Peyer's patch (tissue), 4 donors: ENCODE measurements around the gene RILPL2. TPM values are rescaled to one million over a fixed set of nuclear protein-coding genes. Genes with fewer than 3 reads are reported as not detected.
A peak's percentile ranks its signal among the peaks of the same experiment; 100 is the strongest.
"Not testable (repeated sequence)": the region's sequence is repeated elsewhere in the genome, so short reads cannot be mapped to it uniquely, and the experiment has no call there.

Experiments
- DNase-seq, 3 donors: peaks; one replicate each; pipeline ENCODE4 v3.0.0-alpha.2; 2017 to 2019
- H3K27ac ChIP-seq, 4 donors: fragments of 200-600 bp; sonication (generic); one replicate each; pipeline ENCODE4 v1.5.1; 2016 to 2019
- H3K27me3 ChIP-seq, 2 donors: fragments of 200-600 bp; sonication (generic); one replicate each; pipeline ENCODE4 v1.5.1; 2019
- H3K36me3 ChIP-seq, 3 donors: fragments of 200-600 bp; sonication (generic); one replicate each; pipeline ENCODE4 v1.5.1; 2016 to 2019
- H3K4me1 ChIP-seq, 4 donors: fragments of 200-600 bp; sonication (generic); one replicate each; pipeline ENCODE4 v1.5.1; 2016 to 2019
- H3K4me3 ChIP-seq, 4 donors: fragments of 200-600 bp; sonication (generic); 1 replicate in 3 of 4; 2 replicates in 1 of 4; pipeline ENCODE4 v1.5.1; 2016 to 2019; ENCODE audit warnings: mild to moderate bottlenecking in 1 of 4
- H3K9me3 ChIP-seq, 4 donors: fragments of 200-600 bp; sonication (generic); one replicate each; pipeline ENCODE4 v1.5.1; 2016 to 2019; ENCODE audit warnings: mild to moderate bottlenecking in 1 of 4
- CTCF ChIP-seq, 6 experiments: fragments of 450-650 bp in 4 of 6; fragments of 200-600 bp in 2 of 6; sonication (generic) in 1 of 6; IDR thresholded peaks; one replicate each; pipeline ENCODE4 v1.5.1; 2017 to 2019; ENCODE audit warnings: antibody characterized with exemption in 6 of 6, mild to moderate bottlenecking in 3 of 6, moderate library complexity in 1 of 6
- POLR2A ChIP-seq, 2 donors: fragments of 450-650 bp; IDR thresholded peaks; one replicate each; pipeline ENCODE4 v1.5.1; 2017; ENCODE audit warnings: antibody characterized with exemption in 2 of 2, mild to moderate bottlenecking in 2 of 2, moderate library complexity in 2 of 2
- total RNA-seq, 4 donors: library from RNA; depleted of rRNA; stranded (reverse); fragments of >200 nt; gene quantifications; one replicate each; pipeline ENCODE4 v1.1.0, GENCODE V29; 2016

Gene RILPL2
- total RNA-seq, 4 donors from 2014 or later = 0.70 to 9.9 (median 2.3) TPM

DNA sequence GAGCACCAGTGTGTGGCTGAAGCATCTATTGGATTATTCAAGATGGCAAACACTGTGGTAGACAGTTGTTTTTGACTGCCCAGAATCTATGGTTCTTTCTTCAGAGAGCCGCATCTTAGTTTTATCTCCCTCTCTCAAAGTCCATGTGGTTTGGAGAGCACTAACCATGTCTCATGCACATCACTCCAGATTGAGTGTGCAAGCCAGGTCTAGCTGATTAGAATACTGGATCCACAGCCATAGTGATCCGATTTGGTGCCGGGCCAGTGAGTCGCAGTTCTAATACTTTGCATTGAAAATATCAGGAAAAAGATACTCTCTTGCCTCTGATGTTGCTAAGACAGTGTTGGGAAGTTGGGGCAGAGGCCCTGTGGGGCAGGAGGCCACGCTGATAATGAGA is 67.3 kb downstream of the RILPL2 start:
- Histone ChIP-seq H3K9me3 (no peaks in the 10 kb centered on the region), H3K4me3 (no peak overlapping the region), H3K27ac (no peak overlapping the region), H3K4me1 (peaks cover 0 to 5% (median 2%) of the 10 kb centered on the region in 4 donors), H3K36me3 (no peaks in the 10 kb centered on the region), H3K27me3 (no peaks in the 10 kb centered on the region)
- TF ChIP-seq CTCF (IDR thresholded peaks at IDR 0.05) (no peak), POLR2A (IDR thresholded peaks at IDR 0.05) (no peak)
- DNase-seq = no peak

GRCh38 chr12:123368431-123368830 is 68.1 kb downstream of the RILPL2 start:
- not testable (repeated sequence) for H3K4me1 ChIP-seq, H3K4me3 ChIP-seq, H3K9me3 ChIP-seq, H3K27ac ChIP-seq, DNase-seq, H3K36me3 ChIP-seq, H3K27me3 ChIP-seq

GRCh38 chr12:123367511-123367910 is 69.0 kb downstream of the RILPL2 start:
- H3K9me3 ChIP-seq = no peaks in the 10 kb centered on the region
- H3K27me3 ChIP-seq = no peaks in the 10 kb centered on the region
- no peak for DNase-seq
- H3K36me3 ChIP-seq = no peaks in the 10 kb centered on the region
- TF ChIP-seq CTCF (IDR thresholded peaks at IDR 0.05) (no peak), POLR2A (IDR thresholded peaks at IDR 0.05) (no peak)
- no peak overlapping the region for H3K4me3 ChIP-seq
- H3K4me1 ChIP-seq = peaks cover 0 to 14% (median 9%) of the 10 kb centered on the region in 4 donors
- peak overlapping the region in 1 of 4 donors; percentile 6 for H3K27ac ChIP-seq

Other genes with a start within 250 kb of the RILPL2 start
- 10 to 100 TPM; 26.0 to 71.0 (median 35.6) TPM for gene MPHOSPH9, start 203.5 kb downstream of the RILPL2 start, total RNA-seq
- gene MTRFR, start 203.2 kb downstream of the RILPL2 start, total RNA-seq = 10 to 100 TPM; 10.2 to 23.1 (median 17.1) TPM
- 10 to 100 TPM; 29.7 to 78.4 (median 39.1) TPM for gene CDK2AP1, start 164.8 kb downstream of the RILPL2 start, total RNA-seq
- 10 to 100 TPM; 16.2 to 23.9 (median 18.8) TPM for gene SBNO1, start 71.8 kb downstream of the RILPL2 start, total RNA-seq
- 10 to 100 TPM; 32.6 to 99.0 (median 42.6) TPM for gene KMT5A, start 52.6 kb downstream of the RILPL2 start, total RNA-seq
- 10 to 100 TPM; 23.4 to 64.4 (median 33.2) TPM for gene SNRNP35, start 21.5 kb upstream of the RILPL2 start, total RNA-seq
- gene RILPL1, start 97.0 kb upstream of the RILPL2 start, total RNA-seq = 10 to 100 TPM in 1 of 4 donors, 1 to 10 TPM in 3; 1.4 to 29.7 (median 4.6) TPM
- gene TMED2, start 147.9 kb upstream of the RILPL2 start, total RNA-seq = 100 to 1,000 TPM in 1 of 4 donors, 10 to 100 TPM in 3; 32.2 to 111 (median 78.0) TPM
- gene DDX55, start 165.4 kb upstream of the RILPL2 start, total RNA-seq = 10 to 100 TPM; 15.2 to 47.9 (median 24.4) TPM
- 100 to 1,000 TPM in 2 of 4 donors, 10 to 100 TPM in 2; 89.1 to 113 (median 103) TPM for gene EIF2B1, start 197.0 kb upstream of the RILPL2 start, total RNA-seq
- gene GTF2H3, start 197.1 kb upstream of the RILPL2 start, total RNA-seq = 10 to 100 TPM; 11.1 to 25.6 (median 15.5) TPM
- 1 to 10 TPM; 1.2 to 9.1 (median 4.3) TPM for gene TCTN2, start 234.4 kb upstream of the RILPL2 start, total RNA-seq